ENCODE results near the gene C17orf75. TPM values are rescaled to one million over a fixed set of nuclear protein-coding genes. Genes with fewer than 3 reads are reported as not detected.
A peak's percentile ranks its signal among the peaks of the same experiment; 100 is the strongest.
"Not testable (repeated sequence)": the region's sequence is repeated elsewhere in the genome, so short reads cannot be mapped to it uniquely, and the experiment has no call there.

C17orf75 gene
- polyA plus RNA-seq, 4 donors: 9.6 to 21.8 (median 11.9) TPM

DNA sequence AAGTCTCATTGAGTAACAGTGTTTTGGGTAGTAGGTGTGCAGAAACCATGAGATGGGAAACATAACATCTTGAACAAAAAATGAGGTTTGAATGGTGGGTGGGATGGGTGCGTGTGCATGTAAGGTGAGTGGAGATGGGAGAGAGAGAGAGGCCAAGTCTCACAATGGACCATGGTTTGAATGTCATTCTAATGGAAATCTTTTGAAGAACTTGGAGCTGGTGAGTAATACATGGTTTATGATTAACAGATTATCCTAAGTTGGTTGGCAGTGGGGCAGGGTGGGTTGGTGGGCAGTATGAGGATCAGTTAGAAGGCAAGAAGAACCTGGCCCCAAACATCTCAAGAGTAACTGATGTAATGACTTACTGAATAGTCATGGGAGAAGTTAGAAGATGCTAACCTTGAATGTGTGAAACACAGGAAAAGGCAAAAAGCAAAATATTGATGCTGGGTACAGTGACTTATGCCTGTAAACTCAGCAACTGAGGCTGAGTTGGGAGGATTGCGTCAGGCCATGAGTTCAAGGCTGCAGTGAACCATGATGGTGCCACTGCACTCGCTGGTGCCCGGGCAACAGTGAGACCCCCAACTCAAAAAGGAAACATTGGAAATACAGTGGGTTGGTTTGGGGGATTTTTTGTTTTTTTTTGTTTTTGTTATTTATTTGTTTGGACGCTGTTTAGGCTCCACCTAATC lies 40.7 kb upstream of the C17orf75 start:
- FAIRE-seq (no peak), DNase-seq (peak in 1 of 2 donors; percentile 10)
- no peaks in the 10 kb centered on the region for H3K27me3 ChIP-seq (ENCODE audit: control insufficient read depth in 3 of 3, insufficient read depth in 3 of 3, low read length in 3 of 3)
- WGBS, 3 donors: 97 to 99% (median 98%) methylated on average over 5 of the region's 5 CpGs
- no peak overlapping the region for H3K4me3 ChIP-seq (ENCODE audit: low read depth in 1 of 3, low read length in 3 of 3)
- no peaks in the 10 kb centered on the region for H3K9me3 ChIP-seq (ENCODE audit: control insufficient read depth in 2 of 2, insufficient read depth in 1 of 2, low read depth in 1 of 2, low read length in 1 of 2)
- H3K36me3 ChIP-seq (ENCODE audit: control insufficient read depth in 3 of 3, insufficient read depth in 2 of 3, low read depth in 1 of 3, low read length in 3 of 3): peaks cover 0 to 11% (median 4%) of the 10 kb centered on the region in 3 donors
- no peak overlapping the region for H3K27ac ChIP-seq (ENCODE audit: low read depth in 1 of 3, low read length in 2 of 3)
- H3K4me1 ChIP-seq (ENCODE audit: control insufficient read depth in 3 of 3, insufficient read depth in 2 of 3, low read depth in 1 of 3, low read length in 2 of 3): no peaks in the 10 kb centered on the region

DNA sequence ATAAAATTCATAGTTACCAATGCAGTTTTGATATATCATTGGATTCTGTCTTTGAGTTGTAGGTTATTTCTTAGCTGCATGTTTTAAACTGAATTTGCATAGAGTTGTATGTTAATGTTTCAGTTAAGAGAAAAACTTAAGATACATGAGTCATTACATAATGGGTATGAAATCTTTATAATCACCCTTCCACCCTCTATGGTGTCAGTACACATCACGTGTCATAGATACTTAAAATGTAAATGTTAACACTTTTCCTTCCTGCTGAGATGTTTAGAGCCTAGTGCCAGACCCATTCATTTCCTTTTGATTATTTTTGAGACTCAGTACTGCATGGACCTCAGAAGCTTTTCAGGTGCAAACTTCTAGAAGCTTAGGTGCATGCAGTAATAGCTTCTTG lies 28.5 kb upstream of the C17orf75 start:
- peaks cover 16 to 31% (median 21%) of the 10 kb centered on the region in 3 donors for H3K36me3 ChIP-seq (ENCODE audit: control insufficient read depth in 3 of 3, insufficient read depth in 2 of 3, low read depth in 1 of 3, low read length in 3 of 3)
- 60 to 79% (median 71%) methylated on average over 1 of the region's 1 CpG for WGBS, 3 donors
- no peak overlapping the region for H3K4me3 ChIP-seq (ENCODE audit: low read depth in 1 of 3, low read length in 3 of 3)

DNA sequence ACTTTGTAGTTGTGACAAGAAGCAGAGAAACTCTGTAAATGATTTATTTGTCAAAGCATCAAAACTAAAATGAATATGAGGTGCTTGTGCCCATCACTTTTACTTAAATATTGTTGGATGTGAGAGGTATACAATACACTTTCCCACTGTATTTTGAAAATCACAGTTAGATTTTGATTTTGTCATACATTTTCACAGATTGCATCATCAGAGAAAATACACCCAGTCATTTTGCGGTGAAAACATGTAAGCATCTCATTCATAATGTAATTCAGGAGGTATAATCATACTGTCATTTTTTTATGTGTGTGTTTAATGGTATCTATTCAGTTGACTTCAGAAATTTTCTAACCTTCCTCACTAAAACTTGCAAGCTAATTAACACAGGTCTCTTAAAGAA lies 19.3 kb upstream of the C17orf75 start:
- Histone ChIP-seq H3K9me3 (ENCODE audit: control insufficient read depth in 2 of 2, insufficient read depth in 1 of 2, low read depth in 1 of 2, low read length in 1 of 2) (no peaks in the 10 kb centered on the region), H3K27ac (ENCODE audit: low read depth in 1 of 3, low read length in 2 of 3) (no peak overlapping the region), H3K4me3 (ENCODE audit: low read depth in 1 of 3, low read length in 3 of 3) (no peak overlapping the region), H3K27me3 (ENCODE audit: control insufficient read depth in 3 of 3, insufficient read depth in 3 of 3, low read length in 3 of 3) (no peaks in the 10 kb centered on the region), H3K4me1 (ENCODE audit: control insufficient read depth in 3 of 3, insufficient read depth in 2 of 3, low read depth in 1 of 3, low read length in 2 of 3) (no peaks in the 10 kb centered on the region), H3K36me3 (ENCODE audit: control insufficient read depth in 3 of 3, insufficient read depth in 2 of 3, low read depth in 1 of 3, low read length in 3 of 3) (peaks cover 25 to 58% (median 31%) of the 10 kb centered on the region in 3 donors)
- FAIRE-seq (no peak), DNase-seq (no peak)
- WGBS, 3 donors: 80 to 100% (median 97%) methylated on average over 1 of the region's 1 CpG

More for the DNA sequence above, 28.5 kb upstream of the C17orf75 start:
- H3K27me3 ChIP-seq (ENCODE audit: control insufficient read depth in 3 of 3, insufficient read depth in 3 of 3, low read length in 3 of 3): no peaks in the 10 kb centered on the region
- FAIRE-seq: no peak
- DNase-seq: no peak
- no peaks in the 10 kb centered on the region for H3K9me3 ChIP-seq (ENCODE audit: control insufficient read depth in 2 of 2, insufficient read depth in 1 of 2, low read depth in 1 of 2, low read length in 1 of 2)
- no peak overlapping the region for H3K27ac ChIP-seq (ENCODE audit: low read depth in 1 of 3, low read length in 2 of 3)
- H3K4me1 ChIP-seq (ENCODE audit: control insufficient read depth in 3 of 3, insufficient read depth in 2 of 3, low read depth in 1 of 3, low read length in 2 of 3): no peaks in the 10 kb centered on the region

DNA sequence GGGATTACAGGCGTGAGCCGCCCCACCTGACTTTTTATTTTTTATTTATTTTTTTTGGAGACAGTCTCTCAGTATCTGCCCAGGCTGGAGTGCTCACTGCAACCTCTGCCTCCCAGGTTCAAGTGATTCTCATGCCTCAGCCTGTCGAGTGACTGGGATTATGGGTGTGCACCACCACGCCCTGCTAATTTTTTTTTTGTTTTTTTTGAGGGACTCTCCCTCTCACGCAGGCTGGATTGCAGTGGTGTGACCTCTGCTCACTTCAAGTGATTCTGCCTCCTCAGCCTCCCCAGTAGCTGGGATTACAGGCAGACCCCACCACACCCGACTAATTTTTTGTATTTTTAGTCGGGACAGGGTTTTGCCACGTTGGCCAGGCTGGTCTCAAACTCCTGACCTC lies 15.6 kb upstream of the C17orf75 start:
- no peaks in the 10 kb centered on the region for H3K27me3 ChIP-seq (ENCODE audit: control insufficient read depth in 3 of 3, insufficient read depth in 3 of 3, low read length in 3 of 3)
- peaks cover 17 to 58% (median 26%) of the 10 kb centered on the region in 3 donors for H3K36me3 ChIP-seq (ENCODE audit: control insufficient read depth in 3 of 3, insufficient read depth in 2 of 3, low read depth in 1 of 3, low read length in 3 of 3)
- H3K27ac ChIP-seq (ENCODE audit: low read depth in 1 of 3, low read length in 2 of 3): no peak overlapping the region
- 66 to 78% (median 71%) methylated on average over 8 of the region's 8 CpGs for WGBS, 3 donors
- no peak for DNase-seq
- no peak for FAIRE-seq
- no peak overlapping the region for H3K4me3 ChIP-seq (ENCODE audit: low read depth in 1 of 3, low read length in 3 of 3)
- H3K9me3 ChIP-seq (ENCODE audit: control insufficient read depth in 2 of 2, insufficient read depth in 1 of 2, low read depth in 1 of 2, low read length in 1 of 2): no peaks in the 10 kb centered on the region
- H3K4me1 ChIP-seq (ENCODE audit: control insufficient read depth in 3 of 3, insufficient read depth in 2 of 3, low read depth in 1 of 3, low read length in 2 of 3): peaks cover 4 to 18% (median 4%) of the 10 kb centered on the region in 3 donors

DNA sequence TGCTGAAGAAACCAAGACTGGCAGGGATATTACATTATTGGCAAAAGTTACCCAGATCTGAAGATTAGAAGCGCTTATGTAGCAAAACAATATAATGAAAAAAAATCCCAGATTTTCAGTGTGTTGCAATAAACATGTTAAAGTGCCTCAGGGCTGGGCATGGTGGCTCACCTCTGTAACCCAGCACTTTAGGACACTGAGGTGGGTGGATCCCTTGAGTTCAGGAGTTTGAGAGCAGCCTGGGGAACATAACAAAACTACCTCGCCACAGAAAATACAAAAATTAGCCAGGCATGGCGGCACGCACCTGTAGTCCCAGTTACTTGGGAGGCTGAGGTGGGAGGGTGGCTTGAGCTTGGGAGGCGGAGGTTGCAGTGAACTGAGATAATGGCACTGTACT lies 14.8 kb upstream of the C17orf75 start:
- Histone ChIP-seq H3K4me3 (ENCODE audit: low read depth in 1 of 3, low read length in 3 of 3) (no peak overlapping the region), H3K27me3 (ENCODE audit: control insufficient read depth in 3 of 3, insufficient read depth in 3 of 3, low read length in 3 of 3) (no peaks in the 10 kb centered on the region), H3K36me3 (ENCODE audit: control insufficient read depth in 3 of 3, insufficient read depth in 2 of 3, low read depth in 1 of 3, low read length in 3 of 3) (peaks cover 17 to 59% (median 23%) of the 10 kb centered on the region in 3 donors), H3K4me1 (ENCODE audit: control insufficient read depth in 3 of 3, insufficient read depth in 2 of 3, low read depth in 1 of 3, low read length in 2 of 3) (peaks cover 5 to 18% (median 7%) of the 10 kb centered on the region in 3 donors), H3K27ac (ENCODE audit: low read depth in 1 of 3, low read length in 2 of 3) (no peak overlapping the region), H3K9me3 (ENCODE audit: control insufficient read depth in 2 of 2, insufficient read depth in 1 of 2, low read depth in 1 of 2, low read length in 1 of 2) (no peaks in the 10 kb centered on the region)
- DNase-seq: no peak
- 94 to 99% (median 97%) methylated on average over 5 of the region's 5 CpGs for WGBS, 3 donors
- no peak for FAIRE-seq

DNA sequence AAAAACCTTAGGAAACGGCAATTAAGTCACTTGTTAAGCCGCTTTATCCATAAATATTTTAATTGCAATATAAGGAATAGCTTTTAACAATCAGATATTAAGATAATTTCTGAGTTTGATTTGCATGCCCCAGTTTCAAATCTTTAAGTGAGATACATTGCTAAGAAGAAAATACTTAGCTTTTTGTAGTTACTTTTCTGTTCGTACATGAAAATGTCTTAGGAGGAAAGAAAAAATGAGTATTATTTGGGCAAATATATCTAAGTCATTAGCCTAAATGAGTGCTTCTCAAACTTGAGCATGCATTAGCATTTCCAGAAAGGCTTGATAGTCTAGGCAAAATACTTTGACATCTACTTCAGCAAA lies 14.4 kb upstream of the C17orf75 start:
- no peaks in the 10 kb centered on the region for H3K9me3 ChIP-seq (ENCODE audit: control insufficient read depth in 2 of 2, insufficient read depth in 1 of 2, low read depth in 1 of 2, low read length in 1 of 2)
- H3K27ac ChIP-seq (ENCODE audit: low read depth in 1 of 3, low read length in 2 of 3): no peak overlapping the region
- peaks cover 5 to 18% (median 7%) of the 10 kb centered on the region in 3 donors for H3K4me1 ChIP-seq (ENCODE audit: control insufficient read depth in 3 of 3, insufficient read depth in 2 of 3, low read depth in 1 of 3, low read length in 2 of 3)
- 84 to 96% (median 92%) methylated on average over 3 of the region's 3 CpGs for WGBS, 3 donors
- no peaks in the 10 kb centered on the region for H3K27me3 ChIP-seq (ENCODE audit: control insufficient read depth in 3 of 3, insufficient read depth in 3 of 3, low read length in 3 of 3)
- DNase-seq (no peak), FAIRE-seq (no peak)
- no peak overlapping the region for H3K4me3 ChIP-seq (ENCODE audit: low read depth in 1 of 3, low read length in 3 of 3)
- peaks cover 17 to 59% (median 23%) of the 10 kb centered on the region in 3 donors for H3K36me3 ChIP-seq (ENCODE audit: control insufficient read depth in 3 of 3, insufficient read depth in 2 of 3, low read depth in 1 of 3, low read length in 3 of 3)

DNA sequence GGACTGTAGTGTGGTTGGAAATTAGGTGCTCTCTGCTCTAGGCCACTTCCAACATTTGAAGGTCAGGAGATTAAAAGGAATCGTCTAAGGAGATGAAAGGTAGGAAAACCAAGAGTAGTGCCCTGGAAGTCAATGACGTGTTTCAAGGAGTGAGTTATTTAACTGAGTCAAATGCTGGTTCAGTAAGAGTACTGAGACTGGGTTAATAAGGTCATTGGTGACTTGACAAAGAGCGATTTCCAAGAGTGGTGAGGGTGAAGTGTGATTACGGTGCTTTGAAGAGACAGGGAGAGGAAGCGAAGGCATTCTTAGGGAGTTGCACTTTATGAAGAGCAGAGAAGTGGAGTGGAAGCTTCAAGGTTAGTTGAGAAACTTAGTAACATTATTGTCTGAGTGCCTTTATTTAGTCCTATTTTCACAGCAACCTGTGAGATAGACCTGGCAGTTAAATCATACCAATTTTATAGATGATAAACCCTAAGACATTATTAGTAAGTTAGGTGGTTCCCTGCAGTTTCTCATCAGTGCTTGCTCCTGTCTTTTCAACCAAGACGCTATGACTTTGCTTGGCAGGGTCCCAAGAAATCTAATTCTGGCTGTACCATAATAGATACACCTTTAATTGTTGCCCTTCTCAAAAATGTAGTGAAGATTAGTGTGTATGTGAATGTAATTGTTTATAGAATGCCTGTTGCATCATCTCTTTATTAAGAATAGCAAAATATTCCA lies 13.8 kb upstream of the C17orf75 start:
- no peaks in the 10 kb centered on the region for H3K9me3 ChIP-seq (ENCODE audit: control insufficient read depth in 2 of 2, insufficient read depth in 1 of 2, low read depth in 1 of 2, low read length in 1 of 2)
- no peak overlapping the region for H3K27ac ChIP-seq (ENCODE audit: low read depth in 1 of 3, low read length in 2 of 3)
- H3K4me1 ChIP-seq (ENCODE audit: control insufficient read depth in 3 of 3, insufficient read depth in 2 of 3, low read depth in 1 of 3, low read length in 2 of 3): peaks cover 5 to 18% (median 7%) of the 10 kb centered on the region in 3 donors
- no peak for FAIRE-seq
- WGBS, 3 donors: 54 to 56% (median 55%) methylated on average over 6 of the region's 6 CpGs
- H3K27me3 ChIP-seq (ENCODE audit: control insufficient read depth in 3 of 3, insufficient read depth in 3 of 3, low read length in 3 of 3): no peaks in the 10 kb centered on the region
- peaks cover 17 to 58% (median 23%) of the 10 kb centered on the region in 3 donors for H3K36me3 ChIP-seq (ENCODE audit: control insufficient read depth in 3 of 3, insufficient read depth in 2 of 3, low read depth in 1 of 3, low read length in 3 of 3)
- H3K4me3 ChIP-seq (ENCODE audit: low read depth in 1 of 3, low read length in 3 of 3): no peak overlapping the region
- DNase-seq: no peak

DNA sequence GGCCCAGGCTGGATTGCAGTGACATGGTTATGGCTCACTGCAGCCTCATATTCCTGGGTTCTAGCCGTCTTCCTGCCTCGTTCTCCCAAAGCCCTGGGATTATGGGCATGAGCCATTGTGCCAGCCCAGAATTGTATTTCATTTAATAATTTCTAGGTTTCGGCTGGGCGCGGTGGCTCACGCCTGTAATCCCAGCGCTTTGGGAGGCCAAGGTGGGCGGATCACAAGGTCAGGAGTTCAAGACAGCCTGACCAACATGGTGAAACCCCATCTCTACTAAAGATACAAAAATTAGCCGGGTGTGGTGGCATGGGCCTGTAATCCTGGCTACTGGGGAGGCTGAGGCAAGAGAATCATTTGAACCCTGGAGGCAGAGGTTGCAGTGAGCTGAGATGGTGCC lies 10.8 kb upstream of the C17orf75 start:
- not testable (repeated sequence) for FAIRE-seq; DNase-seq; H3K27me3 ChIP-seq (ENCODE audit: control insufficient read depth in 3 of 3, insufficient read depth in 3 of 3, low read length in 3 of 3); H3K9me3 ChIP-seq (ENCODE audit: control insufficient read depth in 2 of 2, insufficient read depth in 1 of 2, low read depth in 1 of 2, low read length in 1 of 2); H3K27ac ChIP-seq (ENCODE audit: low read depth in 1 of 3, low read length in 2 of 3)
- peaks cover 5 to 36% (median 12%) of the 10 kb centered on the region in 3 donors for H3K36me3 ChIP-seq (ENCODE audit: control insufficient read depth in 3 of 3, insufficient read depth in 2 of 3, low read depth in 1 of 3, low read length in 3 of 3)
- peak overlapping the region in 1 of 3 donors; percentile 9 for H3K4me3 ChIP-seq (ENCODE audit: low read depth in 1 of 3, low read length in 3 of 3)
- H3K4me1 ChIP-seq (ENCODE audit: control insufficient read depth in 3 of 3, insufficient read depth in 2 of 3, low read depth in 1 of 3, low read length in 2 of 3): peaks cover 5 to 22% (median 12%) of the 10 kb centered on the region in 3 donors
- WGBS, 3 donors: 81 to 88% (median 85%) methylated on average over 9 of the region's 9 CpGs

Data from small intestine (tissue), 7 donors.